ENCODE measurements around the gene APLN. TPM values are rescaled to one million over a fixed set of nuclear protein-coding genes. Genes with fewer than 3 reads are reported as not detected.
A peak's percentile ranks its signal among the peaks of the same experiment; 100 is the strongest.

The APLN gene
- 1,464 and 1,492 TPM in 2 replicates for total RNA-seq

GRCh38 chrX:129654652-129655546 lies at the start of gene APLN:
APLN (minus strand) TSS chrX:129654956; CDS start chrX:129654630, 326 bp downstream.
- no peak for DNase-seq (ENCODE audit: extremely low read depth, low read depth, low spot score)

- DNase-seq (ENCODE audit: extremely low read depth, low read depth, low spot score), result no peak
These were observed 49.7 kb upstream of the APLN start for GRCh38 chrX:129704491-129704890.

DNA sequence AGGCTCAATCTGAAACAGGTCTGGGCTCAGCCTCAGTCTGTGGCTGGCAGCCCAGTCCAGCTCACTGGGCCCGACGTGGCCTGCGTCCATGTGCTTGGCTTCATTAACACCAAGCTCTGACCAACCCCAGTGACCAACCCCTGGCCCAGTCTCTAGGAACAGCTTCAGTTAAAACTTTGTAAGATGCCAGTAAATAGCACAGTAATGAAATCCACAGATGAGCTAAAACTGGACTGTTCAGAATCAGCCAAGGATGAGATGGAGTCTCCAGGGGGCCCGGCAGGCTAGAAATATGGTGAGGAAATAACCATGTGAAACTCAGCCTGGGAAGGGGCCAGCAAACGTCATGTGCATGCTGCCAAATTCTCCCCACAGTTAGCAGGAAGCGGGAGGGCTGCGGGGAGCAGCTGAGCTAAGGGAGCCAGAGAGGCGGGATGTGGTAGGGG lies 46.9 kb upstream of the APLN start:
- DNase-seq (ENCODE audit: extremely low read depth, low read depth, low spot score), result no peak

GRCh38 chrX:129700536-129700935 lies 45.8 kb upstream of the APLN start:
- no peak for DNase-seq (ENCODE audit: extremely low read depth, low read depth, low spot score)

DNA sequence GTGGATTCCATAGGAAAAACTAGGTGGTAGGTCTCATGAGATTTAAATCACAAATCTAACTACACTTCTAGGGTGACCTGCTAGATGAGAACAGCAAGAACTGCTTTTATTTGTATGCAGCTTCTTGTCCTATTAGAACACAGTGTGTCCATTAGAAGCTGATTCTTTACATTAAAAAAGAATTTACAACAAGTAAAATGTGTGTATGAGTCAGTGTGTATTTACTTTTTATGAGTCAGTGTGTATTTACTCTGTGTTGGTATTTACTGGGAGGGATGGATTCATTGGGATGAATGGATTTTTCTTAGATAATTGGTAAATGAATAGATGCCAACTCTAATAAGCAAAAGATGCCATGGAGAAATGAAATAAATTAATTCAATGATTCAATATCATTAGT lies 43.4 kb upstream of the APLN start:
- no peak for DNase-seq (ENCODE audit: extremely low read depth, low read depth, low spot score)

GRCh38 chrX:129697204-129697829 lies 42.6 kb upstream of the APLN start:
- no peak for DNase-seq (ENCODE audit: extremely low read depth, low read depth, low spot score)

- DNase-seq (ENCODE audit: extremely low read depth, low read depth, low spot score), result no peak
These were observed 41.9 kb upstream of the APLN start for GRCh38 chrX:129696463-129697155.

DNA sequence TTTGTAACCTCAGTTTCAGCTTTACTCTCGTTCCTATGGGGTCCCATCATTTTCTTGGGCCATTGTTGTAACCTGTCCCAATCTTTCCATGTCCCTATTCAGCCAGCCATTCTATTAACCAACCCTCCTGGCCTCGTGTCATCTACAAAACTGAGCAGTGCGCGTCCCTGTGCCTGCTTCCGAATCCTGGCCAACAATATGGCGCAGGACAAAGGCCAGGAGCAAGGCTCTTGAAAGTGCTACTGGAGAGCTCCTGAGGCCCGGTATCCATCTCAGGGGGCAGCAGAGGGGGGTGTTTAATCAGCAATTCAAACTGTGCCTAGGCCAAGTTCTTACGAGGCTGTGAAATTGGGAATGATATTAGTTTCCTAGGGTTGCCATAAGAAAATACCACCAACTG lies 41.2 kb upstream of the APLN start:
- no peak for DNase-seq (ENCODE audit: extremely low read depth, low read depth, low spot score)

GRCh38 chrX:129695535-129695934 lies 40.8 kb upstream of the APLN start:
- DNase-seq (ENCODE audit: extremely low read depth, low read depth, low spot score), result no peak

GRCh38 chrX:129694805-129695204 lies 40.0 kb upstream of the APLN start:
- no peak for DNase-seq (ENCODE audit: extremely low read depth, low read depth, low spot score)

GRCh38 chrX:129693354-129693753 lies 38.6 kb upstream of the APLN start:
- no peak for DNase-seq (ENCODE audit: extremely low read depth, low read depth, low spot score)

GRCh38 chrX:129690435-129690834 lies 35.7 kb upstream of the APLN start:
- no peak for DNase-seq (ENCODE audit: extremely low read depth, low read depth, low spot score)

DNA sequence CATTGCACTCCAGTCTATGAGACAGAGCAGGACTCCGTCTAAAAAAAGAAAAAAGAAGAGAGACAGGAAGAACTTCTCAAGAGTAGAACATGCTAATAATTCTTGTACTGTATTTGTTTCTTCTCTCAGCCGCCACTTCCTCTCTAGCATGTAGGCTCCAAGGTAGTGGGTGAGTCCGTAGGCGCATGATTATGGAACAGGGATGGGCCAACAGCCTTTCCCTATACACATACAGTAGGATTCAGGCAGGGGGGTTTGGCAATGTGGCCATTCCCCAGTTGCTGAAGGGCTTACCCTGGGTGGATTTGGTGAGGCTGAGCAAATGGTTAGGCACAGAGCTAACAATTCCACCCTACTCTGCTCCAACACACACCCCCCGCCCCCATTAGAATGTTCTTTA lies 35.0 kb upstream of the APLN start:
- no peak for DNase-seq (ENCODE audit: extremely low read depth, low read depth, low spot score)

DNA sequence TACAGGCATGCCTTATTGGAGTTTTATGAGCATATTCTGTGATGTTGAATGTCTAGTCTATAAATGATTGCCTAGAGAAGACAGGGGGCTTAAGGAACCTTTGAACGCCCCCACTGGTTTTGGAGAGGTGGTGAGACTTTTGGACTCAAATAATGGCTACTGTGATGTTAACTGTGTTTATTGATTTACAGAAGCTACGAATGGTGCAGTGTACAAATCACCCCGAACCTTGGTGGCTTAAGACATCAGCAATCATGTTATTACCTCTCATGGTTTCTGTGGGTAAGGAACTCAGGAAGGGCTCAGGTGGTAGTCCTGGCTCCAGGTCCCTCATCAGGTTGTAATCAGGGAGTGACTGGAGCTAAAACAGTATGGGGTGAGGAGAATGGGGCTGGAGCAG lies 33.3 kb upstream of the APLN start:
- DNase-seq (ENCODE audit: extremely low read depth, low read depth, low spot score), result no peak

- DNase-seq (ENCODE audit: extremely low read depth, low read depth, low spot score), result no peak
These were observed 31.7 kb upstream of the APLN start for GRCh38 chrX:129686422-129686948.

GRCh38 chrX:129682979-129683378 lies 28.2 kb upstream of the APLN start:
- no peak for DNase-seq (ENCODE audit: extremely low read depth, low read depth, low spot score)

GRCh38 chrX:129679901-129680300 lies 25.1 kb upstream of the APLN start:
- no peak for DNase-seq (ENCODE audit: extremely low read depth, low read depth, low spot score)

GRCh38 chrX:129678614-129679195 lies 23.9 kb upstream of the APLN start:
- DNase-seq (ENCODE audit: extremely low read depth, low read depth, low spot score), result no peak

DNA sequence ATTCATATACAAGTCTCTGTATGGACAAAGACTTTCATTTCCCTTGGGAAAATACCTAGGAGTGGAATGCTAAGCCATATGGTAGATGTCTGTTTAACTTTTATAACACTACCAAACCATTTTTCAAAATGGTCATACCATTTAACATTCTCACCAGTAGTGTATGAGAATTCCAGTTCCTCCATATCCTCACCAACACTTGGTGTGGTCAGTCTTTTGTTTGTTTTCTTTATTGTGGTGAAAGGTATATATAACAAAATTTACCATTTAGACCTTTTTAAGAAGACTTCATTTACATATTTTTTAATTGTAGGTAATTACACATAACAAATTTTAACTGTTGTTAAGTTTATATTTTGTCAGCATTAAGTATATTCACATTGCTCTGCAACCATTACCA lies 12.7 kb upstream of the APLN start:
- DNase-seq (ENCODE audit: extremely low read depth, low read depth, low spot score), result no peak

DNA sequence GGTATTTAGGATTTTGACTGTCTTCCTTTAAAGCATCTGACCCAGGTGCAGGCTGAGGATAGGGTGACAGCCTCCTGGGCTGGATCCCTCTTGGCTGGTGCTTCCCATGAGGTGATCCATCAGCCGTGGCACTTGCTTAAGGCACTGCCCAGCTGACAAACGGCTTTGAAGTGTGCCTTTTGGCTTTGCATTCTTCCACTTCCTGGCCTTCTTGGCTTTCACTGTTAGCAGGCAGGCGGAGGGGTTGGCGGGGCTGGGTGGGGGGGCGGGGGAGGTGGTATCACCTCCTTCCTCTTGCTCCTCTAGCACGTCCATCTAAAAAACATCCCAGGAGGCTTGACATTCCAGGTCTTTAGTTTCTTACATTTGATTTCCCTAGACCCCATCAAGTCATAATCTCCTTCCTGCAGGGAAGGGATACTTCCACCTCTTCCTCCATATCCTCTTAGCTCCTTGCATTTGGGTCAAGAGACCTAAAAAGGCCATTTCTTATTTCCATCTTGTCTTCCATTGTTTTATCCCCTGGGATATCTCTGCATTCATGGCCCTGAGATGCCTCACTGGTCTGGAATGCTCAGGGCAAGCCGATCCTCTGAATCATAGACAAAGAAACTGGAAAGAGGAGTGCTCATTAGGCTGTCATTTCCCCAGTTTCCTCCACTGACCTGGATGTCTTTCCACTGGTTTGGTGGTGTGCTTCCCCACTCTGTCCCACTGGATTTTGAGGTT lies 11.3 kb upstream of the APLN start:
- peak; percentile 81 for DNase-seq (ENCODE audit: extremely low read depth, low read depth, low spot score)
